8988T (cell line): ENCODE data around the gene ODAD3.
A peak's percentile ranks its signal among the peaks of the same experiment; 100 is the strongest.
"Not testable (repeated sequence)": the region's sequence is repeated elsewhere in the genome, so short reads cannot be mapped to it uniquely, and the experiment has no call there.

Experiments used
- DNase-seq: peaks from one replicate; pipeline ENCODE4 v3.0.0; 2011

The ODAD3 gene

DNA sequence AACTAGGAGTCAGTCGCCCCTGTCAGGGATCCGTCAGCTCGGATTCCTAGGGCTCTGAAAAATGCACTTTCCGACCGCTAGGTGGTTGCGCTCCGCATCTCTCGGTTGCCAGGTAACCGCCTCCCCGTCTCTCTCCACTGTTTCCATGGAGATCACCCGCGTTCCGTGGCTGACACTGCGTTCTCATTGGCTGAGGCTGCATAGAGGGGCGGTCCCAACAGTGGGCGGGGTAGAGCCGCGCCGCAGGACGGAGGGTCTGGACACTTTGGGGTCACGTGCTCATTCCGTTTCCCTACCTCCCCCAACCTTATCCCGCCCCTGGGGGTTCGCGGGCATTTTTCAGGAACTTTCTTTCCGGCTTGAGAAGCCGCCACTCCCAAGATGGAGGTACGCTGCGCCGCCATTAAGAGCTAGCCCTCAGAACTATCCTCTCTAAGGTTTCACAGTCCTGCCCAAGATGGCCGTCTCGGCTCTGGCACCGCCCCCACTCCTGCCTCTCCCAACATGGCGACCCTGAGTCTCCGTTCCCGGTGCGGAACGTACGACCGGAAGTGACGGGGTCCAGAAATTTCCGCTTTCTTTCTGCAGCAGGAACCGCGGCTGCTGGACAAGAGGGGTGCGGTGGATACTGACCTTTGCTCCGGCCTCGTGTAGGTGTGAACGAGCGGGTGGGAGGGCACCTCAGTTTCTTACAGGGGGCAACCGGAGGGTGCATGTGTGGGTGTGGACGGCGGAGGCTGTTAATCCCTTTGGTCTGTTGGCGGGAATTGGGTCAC lies at the start of gene ODAD3, which contains the start of gene PRKCSH:
Gene ODAD3, minus strand, starts transcription at position 65 of the 776 bp plus-strand sequence. CDS start 105 bp downstream, outside the sequence.
Gene PRKCSH, plus strand, starts transcription at position 579 of the 776 bp plus-strand sequence. CDS start 483 bp downstream, outside the sequence.
- peak; percentile 69 for DNase-seq

GRCh38 chr19:11483366-11484111 lies 48.6 kb upstream of the ODAD3 start:
- DNase-seq: no peak

DNA sequence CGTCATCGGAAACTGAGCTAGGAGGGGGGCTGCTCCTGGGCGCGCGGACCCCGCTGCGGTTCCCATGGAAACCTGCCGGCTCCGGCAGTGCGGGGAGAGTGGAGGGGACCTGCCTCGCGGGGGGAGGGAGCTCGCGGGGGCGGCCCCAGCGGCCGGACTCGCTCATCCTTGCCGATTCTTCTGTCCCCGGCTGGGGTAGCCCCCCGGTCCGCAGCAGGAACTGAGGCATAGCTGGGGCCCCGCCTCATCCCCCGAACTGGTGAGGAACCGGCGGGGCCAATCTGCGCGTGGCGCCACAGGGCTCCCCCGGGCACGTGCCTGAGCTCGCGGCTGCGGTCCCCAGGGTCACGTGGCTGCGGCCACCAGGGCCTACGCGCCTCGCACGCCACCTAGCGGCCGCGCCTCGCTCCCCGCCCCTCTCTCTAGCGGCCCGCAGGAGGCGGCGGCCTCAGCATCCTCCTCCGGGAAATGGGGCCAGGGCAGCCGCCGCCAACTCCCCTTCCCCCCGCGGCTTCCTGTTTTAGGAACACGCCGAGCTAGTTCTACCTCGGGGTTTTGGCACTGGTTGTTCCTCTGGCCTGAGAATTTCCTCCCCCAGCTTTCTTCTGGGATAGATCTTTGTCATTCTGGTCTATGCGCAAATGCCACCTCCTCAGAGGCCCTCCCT lies 47.6 kb upstream of the ODAD3 start:
- no peak for DNase-seq

- DNase-seq: no peak
Measured at GRCh38 chr19:11481534-11482383, 46.8 kb upstream of the ODAD3 start.

DNA sequence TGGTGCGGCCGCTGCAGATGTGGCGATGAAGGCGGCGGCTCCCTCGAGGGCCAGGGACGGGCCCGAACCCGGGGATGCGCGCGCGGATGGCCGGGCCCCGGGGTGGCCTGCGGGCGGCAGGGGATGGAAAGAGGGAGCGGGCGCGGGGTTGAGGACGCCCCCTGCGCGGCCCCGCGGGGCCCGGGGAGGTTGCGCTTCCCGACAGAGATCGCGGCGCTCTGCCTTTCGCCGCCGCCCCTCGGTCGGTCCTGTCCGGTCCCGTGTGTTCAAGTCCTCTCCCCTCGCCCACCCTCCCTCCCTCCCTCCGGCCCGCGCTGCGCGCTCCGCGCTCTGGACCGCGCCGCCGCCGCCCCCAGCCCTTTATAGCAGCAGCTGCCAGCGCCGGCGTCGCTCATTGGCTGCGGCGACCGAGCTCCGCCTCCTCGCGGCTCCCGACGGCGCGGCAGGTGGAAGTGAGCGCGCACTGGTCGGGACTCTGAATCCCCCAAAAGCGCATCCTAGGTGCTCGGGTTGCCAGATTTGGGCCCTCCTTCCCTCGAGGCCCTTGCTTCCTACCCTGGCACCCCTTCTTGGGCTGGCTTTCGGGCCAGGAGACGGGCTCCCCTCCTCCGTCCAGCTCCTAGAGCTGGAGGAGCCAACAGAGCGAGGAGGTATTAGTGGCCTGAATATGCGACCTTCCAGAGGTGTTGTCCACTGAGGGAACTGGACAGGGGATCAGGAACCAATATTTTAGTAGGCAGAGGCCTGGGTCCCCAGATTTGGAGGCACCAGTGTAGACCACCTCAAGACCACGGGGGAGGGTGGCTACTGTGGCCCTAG lies 46.0 kb upstream of the ODAD3 start, which contains the start of gene ELAVL3:
Gene ELAVL3, minus strand, starts transcription at position 332 of the 819 bp plus-strand sequence. CDS start 438 bp downstream, outside the sequence.
- DNase-seq: no peak

GRCh38 chr19:11479898-11480714 lies 45.2 kb upstream of the ODAD3 start:
- no peak for DNase-seq

GRCh38 chr19:11479090-11479897 lies 44.4 kb upstream of the ODAD3 start:
- no peak for DNase-seq

GRCh38 chr19:11478167-11479089 lies 43.5 kb upstream of the ODAD3 start:
- DNase-seq: no peak

GRCh38 chr19:11475861-11476260 lies 40.9 kb upstream of the ODAD3 start:
- no peak for DNase-seq

- not testable (repeated sequence) for DNase-seq
Measured at GRCh38 chr19:11475343-11475742, 40.4 kb upstream of the ODAD3 start.

DNA sequence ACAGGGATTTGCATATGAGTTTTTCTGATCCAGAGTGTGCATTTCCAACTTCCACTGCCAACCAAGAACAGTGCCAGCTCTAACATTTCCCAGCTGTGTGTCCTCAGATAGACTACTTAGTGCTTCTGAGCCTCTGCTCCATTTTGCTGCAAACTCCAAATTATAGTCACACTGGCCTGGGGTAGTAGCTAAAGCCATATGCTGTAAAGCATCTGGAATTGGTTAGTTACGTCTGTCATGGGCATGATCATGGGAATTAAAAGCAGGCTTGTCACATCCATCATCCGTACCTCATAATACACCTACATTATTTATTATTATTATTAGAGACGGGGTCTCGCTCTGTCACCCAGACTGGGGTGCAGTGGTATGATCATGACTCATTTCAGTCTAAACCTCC lies 38.8 kb upstream of the ODAD3 start:
- no peak for DNase-seq

GRCh38 chr19:11468266-11468845 lies 33.4 kb upstream of the ODAD3 start:
- not testable (repeated sequence) for DNase-seq

DNA sequence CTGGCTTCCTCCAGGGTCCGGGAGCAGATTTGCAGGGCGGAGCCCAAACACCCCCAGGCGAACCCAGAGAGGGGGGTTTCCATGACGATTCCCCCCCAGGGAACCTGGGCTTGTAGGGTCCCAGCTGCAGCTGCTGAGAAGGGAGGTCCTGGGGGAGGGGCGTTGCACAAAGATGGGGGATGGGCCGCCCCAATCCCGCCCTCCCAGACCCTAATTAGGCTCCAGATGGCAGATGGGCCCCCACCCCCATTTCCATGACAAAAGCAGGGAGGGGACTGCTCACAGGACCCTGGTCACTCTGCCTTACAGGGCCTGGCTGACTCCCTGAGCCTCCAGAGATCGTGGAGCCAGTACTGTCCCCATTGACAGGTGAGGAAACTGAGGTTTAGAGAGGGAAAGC lies 30.7 kb upstream of the ODAD3 start:
- DNase-seq: no peak

DNA sequence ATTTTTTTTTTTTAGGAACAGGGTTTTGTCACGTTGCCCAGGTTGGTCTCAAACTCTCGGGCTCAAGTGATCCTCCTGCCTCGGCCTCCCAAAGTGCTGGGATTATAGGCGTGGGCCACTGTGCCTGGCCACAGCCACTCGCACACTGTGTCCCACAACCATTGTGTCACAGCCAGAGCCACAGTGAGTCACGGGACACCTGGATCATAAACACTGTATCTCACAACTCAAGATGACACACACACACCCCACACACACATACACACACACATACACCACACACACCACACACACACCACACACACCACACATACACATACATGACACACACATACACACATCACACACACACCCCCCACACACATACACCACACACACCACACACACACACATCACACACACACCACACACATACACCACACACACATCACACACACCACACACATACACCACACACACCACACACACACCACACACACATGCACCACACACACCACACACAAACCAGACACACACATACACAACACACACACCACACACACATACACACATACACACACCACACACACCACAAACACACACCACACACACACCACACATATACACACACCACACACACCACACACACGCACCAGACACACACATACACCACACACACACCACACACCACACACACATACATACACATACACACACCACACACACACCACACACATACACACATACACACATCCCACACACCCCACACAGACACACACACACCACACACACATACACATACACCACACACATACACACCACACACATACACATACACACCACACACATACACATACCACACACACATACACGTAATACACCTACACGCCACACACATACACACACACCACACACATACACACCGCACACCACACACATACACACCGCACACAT lies 29.7 kb upstream of the ODAD3 start:
- DNase-seq: no peak

DNA sequence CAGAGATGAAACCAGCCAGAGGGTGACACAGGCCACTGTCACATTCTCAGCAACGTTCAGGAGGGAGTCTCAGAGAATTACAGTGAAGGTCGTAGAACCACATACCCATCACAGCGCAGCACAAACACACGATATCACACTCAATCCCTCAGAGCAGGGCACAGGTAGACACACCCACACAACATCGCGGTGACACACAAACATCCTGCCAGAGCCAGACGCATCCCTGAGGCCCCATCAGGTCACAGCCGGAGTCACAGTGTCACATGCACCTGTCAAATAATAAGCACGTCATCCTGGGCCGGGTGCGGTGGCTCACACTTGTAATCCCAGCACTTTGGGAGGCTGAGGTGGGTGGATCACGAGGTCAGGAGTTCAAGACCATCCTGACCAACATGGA lies 28.5 kb upstream of the ODAD3 start:
- no peak for DNase-seq

GRCh38 chr19:11461453-11461852 lies 26.5 kb upstream of the ODAD3 start:
- DNase-seq: no peak

GRCh38 chr19:11460207-11460606 lies 25.3 kb upstream of the ODAD3 start:
- no peak for DNase-seq
